ENCODE results near the gene ATP2B3. TPM values are rescaled to one million over a fixed set of nuclear protein-coding genes. Genes with fewer than 3 reads are reported as not detected.

The ATP2B3 gene
- polyA plus RNA-seq, 3 donors = 0.01 TPM; not detected in 2

DNA sequence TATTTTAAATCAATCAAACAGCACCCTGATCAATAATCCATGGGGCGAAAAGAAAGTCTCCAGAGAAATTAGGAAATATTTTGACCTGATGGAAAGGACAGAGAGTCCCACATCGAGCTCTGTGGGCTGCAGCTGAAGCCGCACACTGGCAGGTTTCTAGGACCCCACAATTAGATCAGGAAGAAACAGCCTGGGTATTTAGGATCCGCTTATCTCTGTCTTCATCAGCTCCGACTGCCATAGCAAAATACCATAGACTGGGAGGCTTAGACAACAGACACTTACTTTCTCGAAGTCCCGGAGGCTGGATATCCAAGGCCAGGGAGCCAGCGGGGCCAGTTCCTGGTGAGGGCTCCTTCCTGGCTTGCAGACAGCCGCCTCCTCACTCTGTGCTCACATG is 45.1 kb downstream of the ATP2B3 start:
- H3K79me2 ChIP-seq (ENCODE audit: insufficient read depth, low read length) = no peaks in the 10 kb centered on the region
- H3K4me2 ChIP-seq (replicated peaks; ENCODE audit: extremely low read depth, low read length, poor library complexity, severe bottlenecking) = no peak overlapping the region
- 93% methylated on average over 3 of the region's 9 CpGs for WGBS (ENCODE audit: insufficient coverage)
- intact Hi-C loops (cut with micrococcal nuclease) = no loop called here
- no peak for TF ChIP-seq CTCF (IDR thresholded peaks at IDR 0.05)
- H3K27ac ChIP-seq (ENCODE audit: low read depth in 1 of 2, low read length in 2 of 2) = no peak overlapping the region
- Mint-ChIP-seq H3K4me1 (peaks cover 30% of the 10 kb centered on the region), H3K4me3 (no peak overlapping the region), H3K9me3 (peaks cover 0 to 2% (median 0%) of the 10 kb centered on the region in 7 donors), H3K27me3 (ENCODE audit: low read depth in 3 of 3) (peaks cover 1 to 15% (median 3%) of the 10 kb centered on the region in 3 donors), H3K27ac (no peak overlapping the region), H3K36me3 (no peaks in the 10 kb centered on the region)
- no peaks in the 10 kb centered on the region for H3K27me3 ChIP-seq (ENCODE audit: control insufficient read depth in 2 of 2, insufficient read depth in 2 of 2, low read length in 2 of 2)
- peaks cover 17 to 21% of the 10 kb centered on the region in 2 donors for H3K4me1 ChIP-seq (ENCODE audit: control insufficient read depth in 1 of 2, insufficient read depth in 2 of 2, low read length in 2 of 2)
- no peak overlapping the region for H3K9ac ChIP-seq (ENCODE audit: insufficient read depth, low read length, poor library complexity, severe bottlenecking)
- H3K36me3 ChIP-seq (replicated peaks in 1 of 2; ENCODE audit: control insufficient read depth in 1 of 2, insufficient read depth in 2 of 2, low read length in 2 of 2) = no peaks in the 10 kb centered on the region
- no peak overlapping the region for H3K4me3 ChIP-seq (replicated peaks in 1 of 3; ENCODE audit: low read depth in 2 of 3, low read length in 3 of 3)
- no peak for DNase-seq
- H4K20me1 ChIP-seq (ENCODE audit: insufficient read depth, low read length) = no peaks in the 10 kb centered on the region
- H3K9me3 ChIP-seq (replicated peaks in 1 of 2; ENCODE audit: control insufficient read depth in 1 of 2, insufficient read depth in 1 of 2, low read length in 2 of 2) = no peaks in the 10 kb centered on the region
- H2AFZ ChIP-seq (ENCODE audit: insufficient read depth, low read depth, low read length, poor library complexity, severe bottlenecking) = no peak overlapping the region

DNA sequence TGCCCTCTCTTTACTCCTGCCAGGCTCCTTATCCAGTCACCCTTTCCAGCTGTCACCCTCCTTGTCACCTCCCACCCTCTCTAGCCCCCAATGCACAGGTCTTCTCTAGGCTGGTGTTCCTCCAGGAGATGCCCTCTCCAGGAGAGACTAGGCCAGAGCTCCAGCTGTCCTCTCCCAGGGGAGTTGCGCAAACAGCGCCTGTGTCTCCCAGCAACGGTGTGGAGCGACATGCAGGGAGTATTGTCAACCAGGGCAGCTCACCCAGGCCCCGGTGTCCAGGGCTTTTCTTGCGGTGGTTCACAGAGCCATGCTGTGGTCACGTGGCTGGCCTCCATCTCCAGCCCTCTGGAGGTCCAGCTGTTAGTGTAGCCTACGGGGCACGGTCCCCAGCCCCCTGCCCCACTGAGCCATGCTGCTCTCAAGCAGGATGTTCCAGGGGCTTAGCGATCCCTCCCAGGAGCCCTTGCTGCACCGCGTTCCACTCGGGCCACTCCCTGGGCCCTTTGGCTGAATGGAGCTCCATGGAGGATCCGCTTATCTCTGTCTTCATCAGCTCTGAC is 46.7 kb downstream of the ATP2B3 start:
- Histone ChIP-seq H3K79me2 (ENCODE audit: insufficient read depth, low read length) (no peaks in the 10 kb centered on the region), H3K27me3 (ENCODE audit: control insufficient read depth in 2 of 2, insufficient read depth in 2 of 2, low read length in 2 of 2) (no peaks in the 10 kb centered on the region), H3K27ac (ENCODE audit: low read depth in 1 of 2, low read length in 2 of 2) (no peak overlapping the region), H3K4me3 (replicated peaks in 1 of 3; ENCODE audit: low read depth in 2 of 3, low read length in 3 of 3) (no peak overlapping the region), H3K36me3 (replicated peaks in 1 of 2; ENCODE audit: control insufficient read depth in 1 of 2, insufficient read depth in 2 of 2, low read length in 2 of 2) (no peaks in the 10 kb centered on the region), H2AFZ (ENCODE audit: insufficient read depth, low read depth, low read length, poor library complexity, severe bottlenecking) (no peak overlapping the region), H3K9ac (ENCODE audit: insufficient read depth, low read length, poor library complexity, severe bottlenecking) (no peak overlapping the region), H3K4me1 (ENCODE audit: control insufficient read depth in 1 of 2, insufficient read depth in 2 of 2, low read length in 2 of 2) (peaks cover 17 to 21% of the 10 kb centered on the region in 2 donors), H3K9me3 (replicated peaks in 1 of 2; ENCODE audit: control insufficient read depth in 1 of 2, insufficient read depth in 1 of 2, low read length in 2 of 2) (no peaks in the 10 kb centered on the region), H3K4me2 (replicated peaks; ENCODE audit: extremely low read depth, low read length, poor library complexity, severe bottlenecking) (no peak overlapping the region), H4K20me1 (ENCODE audit: insufficient read depth, low read length) (no peaks in the 10 kb centered on the region)
- peaks cover 0 to 2% (median 0%) of the 10 kb centered on the region in 7 donors for H3K9me3 Mint-ChIP-seq
- TF ChIP-seq CTCF (IDR thresholded peaks at IDR 0.05) = no peak
- H3K4me3 Mint-ChIP-seq = no peak overlapping the region
- peak overlapping the region in 1 of 7 donors; percentile 69 for H3K27ac Mint-ChIP-seq
- intact Hi-C loops (cut with micrococcal nuclease) = no loop called here
- H3K27me3 Mint-ChIP-seq (ENCODE audit: low read depth in 3 of 3) = peaks cover 1 to 15% (median 3%) of the 10 kb centered on the region in 3 donors
- no peaks in the 10 kb centered on the region for H3K36me3 Mint-ChIP-seq
- 83% methylated on average over 4 of the region's 14 CpGs for WGBS (ENCODE audit: insufficient coverage)
- no peak for DNase-seq
- peaks cover 23% of the 10 kb centered on the region for H3K4me1 Mint-ChIP-seq

Data from CD14-positive monocyte (primary cell).